H9 (cell line): Measurements from ENCODE around the gene LOXHD1. TPM values are rescaled to one million over a fixed set of nuclear protein-coding genes. Genes with fewer than 3 reads are reported as not detected.

Source experiments
- DNase-seq: peaks from one replicate; pipeline ENCODE4 v3.0.0-alpha.2; 2017
- H2AFZ ChIP-seq: one replicate; pipeline ENCODE4 v1.6.1; 2013; ENCODE audit warnings: mild to moderate bottlenecking, low read length, control low read depth, moderate library complexity
- H2AK5ac ChIP-seq: 2 replicates; pipeline ENCODE4 v1.6.1; 2013; ENCODE audit warnings: low read length, control low read depth, mixed read lengths; ENCODE audit not compliant: insufficient read length
- H2BK120ac ChIP-seq: one replicate; pipeline ENCODE4 v1.6.1; 2013; ENCODE audit warnings: low read depth, mild to moderate bottlenecking, low read length, control low read depth, inconsistent platforms; ENCODE audit not compliant: poor library complexity, severe bottlenecking
- H2BK12ac ChIP-seq: 2 replicates; pipeline ENCODE4 v1.6.1; 2013; ENCODE audit warnings: low read length, control low read depth, mixed read lengths, low read depth; ENCODE audit not compliant: insufficient read length
- H2BK15ac ChIP-seq: 2 replicates; pipeline ENCODE4 v1.6.1; 2013; ENCODE audit warnings: low read depth, low read length, control low read depth
- H2BK20ac ChIP-seq: one replicate; pipeline ENCODE4 v1.6.1; 2013; ENCODE audit warnings: low read depth, mild to moderate bottlenecking, low read length, control low read depth, inconsistent platforms; ENCODE audit not compliant: poor library complexity, severe bottlenecking
- H2BK5ac ChIP-seq: 2 replicates; pipeline ENCODE4 v1.6.1; 2013; ENCODE audit warnings: low read length, control low read depth, mixed read lengths; ENCODE audit not compliant: insufficient read length
- H3K14ac ChIP-seq: 2 replicates; pipeline ENCODE4 v1.6.1; 2013; ENCODE audit warnings: low read length, control low read depth; ENCODE audit not compliant: insufficient read depth
- H3K18ac ChIP-seq: 2 replicates; pipeline ENCODE4 v1.6.1; 2013; ENCODE audit warnings: low read depth, mild to moderate bottlenecking, mixed read lengths, low read length, control low read depth; ENCODE audit not compliant: insufficient read length
- H3K23ac ChIP-seq: 2 replicates; pipeline ENCODE4 v1.6.1; 2013; ENCODE audit warnings: low read length, control low read depth, mixed read lengths, low read depth; ENCODE audit not compliant: insufficient read length
- H3K23me2 ChIP-seq: 2 replicates; pipeline ENCODE4 v1.6.1; 2013; ENCODE audit warnings: low read depth, mild to moderate bottlenecking, mixed read lengths, low read length, control low read depth; ENCODE audit not compliant: insufficient read length, poor library complexity, severe bottlenecking
- H3K27ac ChIP-seq: 2 replicates; pipeline ENCODE4 v1.5.1; 2013; ENCODE audit warnings: low read length, control low read depth, mixed read lengths, low read depth; ENCODE audit not compliant: insufficient read length
- H3K27me3 ChIP-seq: 2 replicates; pipeline ENCODE4 v1.6.1; 2013; ENCODE audit warnings: low read length, control low read depth, inconsistent platforms; ENCODE audit not compliant: insufficient read depth
- H3K4ac ChIP-seq: 2 replicates; pipeline ENCODE4 v1.6.1; 2013; ENCODE audit warnings: low read depth, mild to moderate bottlenecking, control low read depth, inconsistent platforms, low read length, moderate library complexity
- H3K4me1 ChIP-seq: 2 replicates; pipeline ENCODE4 v1.6.1; 2013; ENCODE audit warnings: low read length, control low read depth, inconsistent platforms; ENCODE audit not compliant: insufficient read depth
- H3K4me2 ChIP-seq: 2 replicates; pipeline ENCODE4 v1.6.1; 2013; ENCODE audit warnings: low read length, control low read depth, mixed read lengths; ENCODE audit not compliant: insufficient read length, insufficient read depth
- H3K56ac ChIP-seq: 2 replicates; pipeline ENCODE4 v1.6.1; 2013; ENCODE audit warnings: low read depth, mild to moderate bottlenecking, mixed read lengths, low read length, control low read depth; ENCODE audit not compliant: insufficient read length
- H3K79me1 ChIP-seq: 2 replicates; pipeline ENCODE4 v1.6.1; 2013; ENCODE audit warnings: low read depth, mild to moderate bottlenecking, moderate library complexity, low read length, control low read depth, inconsistent platforms; ENCODE audit not compliant: insufficient read depth, poor library complexity, severe bottlenecking
- H3K79me2 ChIP-seq: 2 replicates; pipeline ENCODE4 v1.6.1; 2013; ENCODE audit warnings: low read length, control low read depth, inconsistent platforms; ENCODE audit not compliant: insufficient read depth
- H3K9ac ChIP-seq: 2 replicates; pipeline ENCODE4 v1.6.1; 2013; ENCODE audit warnings: low read length, control low read depth, mixed read lengths; ENCODE audit not compliant: insufficient read length; ENCODE audit errors: extremely low read depth
- H3K9me3 ChIP-seq: one replicate; pipeline ENCODE4 v1.6.1; 2013; ENCODE audit warnings: low read depth, low read length, inconsistent platforms; ENCODE audit not compliant: control insufficient read depth
- H3T11ph ChIP-seq: one replicate; pipeline ENCODE4 v1.6.1; 2013; ENCODE audit warnings: mild to moderate bottlenecking, low read length, control low read depth, inconsistent platforms
- H4K20me1 ChIP-seq: one replicate; pipeline ENCODE4 v1.6.1; 2013; ENCODE audit not compliant: control insufficient read depth, insufficient read length, insufficient read depth
- H4K5ac ChIP-seq: 2 replicates; pipeline ENCODE4 v1.6.1; 2013; ENCODE audit warnings: low read depth, mild to moderate bottlenecking, mixed read lengths, low read length, control low read depth; ENCODE audit not compliant: insufficient read length
- H4K8ac ChIP-seq: replicated peaks from 2 replicates; pipeline ENCODE4 v1.6.1; 2013; ENCODE audit warnings: low read length, control low read depth, mixed read lengths, low read depth; ENCODE audit not compliant: insufficient read length
- H4K91ac ChIP-seq: 2 replicates; pipeline ENCODE4 v1.6.1; 2013; ENCODE audit warnings: low read depth, mild to moderate bottlenecking, moderate library complexity, mixed read lengths, low read length, control low read depth; ENCODE audit not compliant: insufficient read length
- H3K27ac Mint-ChIP-seq, 3 experiments: 2 replicates in 2 of 3; 3 replicates in 1 of 3; pipeline ENCODE4 v1.8.0; 2020 to 2021; ENCODE audit warnings: mixed read lengths in 3 of 3, mild to moderate bottlenecking in 1 of 3, moderate library complexity in 1 of 3
- H3K27me3 Mint-ChIP-seq: 2 replicates; pipeline ENCODE4 v1.8.0; 2021; ENCODE audit warnings: low read depth, mild to moderate bottlenecking, moderate library complexity, mixed read lengths
- H3K36me3 Mint-ChIP-seq, 3 experiments: 2 replicates in 2 of 3; 3 replicates in 1 of 3; pipeline ENCODE4 v1.8.0; 2020 to 2021; ENCODE audit warnings: low read depth in 3 of 3, mixed read lengths in 3 of 3; ENCODE audit not compliant: insufficient read depth in 1 of 3
- H3K4me1 Mint-ChIP-seq, 2 experiments: 2 replicates each; pipeline ENCODE4 v1.8.0; 2020; ENCODE audit warnings: mixed read lengths in 2 of 2
- H3K4me3 Mint-ChIP-seq, 2 experiments: 2 replicates in 1 of 2; 3 replicates in 1 of 2; pipeline ENCODE4 v1.8.0; 2020 to 2021; ENCODE audit warnings: mild to moderate bottlenecking in 2 of 2, mixed read lengths in 2 of 2, moderate library complexity in 1 of 2
- H3K9me3 Mint-ChIP-seq, 2 experiments: 2 replicates in 1 of 2; 3 replicates in 1 of 2; pipeline ENCODE4 v1.8.0; 2020; ENCODE audit warnings: mild to moderate bottlenecking in 2 of 2, mixed read lengths in 2 of 2, moderate library complexity in 1 of 2
- CTCF ChIP-seq: fragments of 200-600 bp; sonication (generic); conservative IDR thresholded peaks from 3 replicates; pipeline ENCODE4 v1.8.0; 2021; ENCODE audit warnings: antibody characterized with exemption, mild to moderate bottlenecking
- WGBS: extraction: QIAGEN DNeasy Blood & Tissue Kit; methylation state at CpG from one replicate; pipeline ENCODE4 v1.1.7; 2013; ENCODE audit warnings: missing lambda C conversion rate, low lambda C conversion rate, mixed read lengths; ENCODE audit not compliant: insufficient read length; ENCODE audit errors: extremely low coverage; 5-methylcytosine and 5-hydroxymethylcytosine counted together
- total RNA-seq: library from RNA; stranded (reverse); gene quantifications from 2 replicates; pipeline ENCODE4 v1.2.1, GENCODE V29; 2021

The LOXHD1 gene
- total RNA-seq, 1 experiment from 2014 or later: 0.07 TPM

DNA sequence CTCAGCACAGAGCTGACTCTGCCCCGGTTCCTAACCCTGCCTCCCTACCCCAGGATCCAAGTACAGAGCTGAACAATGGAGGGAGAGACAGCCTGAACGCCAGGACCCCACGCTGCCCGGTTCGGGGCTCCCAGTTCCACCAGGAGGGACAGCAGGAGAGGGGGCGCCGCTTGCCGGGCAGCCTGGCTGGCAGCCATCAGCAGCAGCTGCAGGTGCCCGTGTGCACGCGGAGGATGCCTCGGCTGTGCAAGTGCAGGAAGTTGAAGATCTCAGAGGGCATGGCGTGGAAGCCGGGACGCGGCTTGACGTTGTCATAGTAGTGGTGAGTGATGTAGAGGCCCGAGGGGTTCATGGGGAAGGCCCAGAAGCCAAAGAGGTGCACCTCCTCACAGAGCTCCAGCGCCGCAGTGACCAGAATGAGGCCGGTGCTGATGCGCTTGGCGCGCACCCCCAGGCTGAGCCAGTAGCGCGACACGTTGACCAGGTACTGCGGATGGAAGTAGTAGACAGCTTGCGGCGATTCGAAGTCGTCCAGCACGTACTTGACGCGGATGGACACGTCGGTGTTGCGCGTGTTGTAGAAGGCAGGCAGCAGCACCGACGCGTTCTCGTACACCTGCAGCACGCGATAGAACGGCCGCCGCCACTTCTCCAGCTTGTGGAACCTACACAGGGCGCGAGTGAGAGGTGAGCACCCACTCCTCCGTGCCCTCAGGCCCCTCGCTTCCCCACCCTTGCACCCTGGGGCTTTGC is 23.0 kb upstream of the LOXHD1 start:
- no peak overlapping the region for H4K91ac ChIP-seq
- H3K9ac ChIP-seq: no peak overlapping the region
- H3K18ac ChIP-seq: no peak overlapping the region
- H2BK15ac ChIP-seq: no peak overlapping the region
- no peak overlapping the region for H3K4ac ChIP-seq
- TF ChIP-seq CTCF: no peak
- H3K56ac ChIP-seq: no peak overlapping the region
- Mint-ChIP-seq H3K27ac (no peak overlapping the region), H3K4me1 (peaks cover 12% of the 10 kb centered on the region in 2 experiments; a peak in 3 of 4 replicates), H3K27me3 (no peaks in the 10 kb centered on the region; the same call in none of the 2 replicates), H3K36me3 (no peaks in the 10 kb centered on the region), H3K4me3 (no peak overlapping the region), H3K9me3 (no peaks in the 10 kb centered on the region)
- no peak overlapping the region; the same call in 1 of the 2 replicates for H3K14ac ChIP-seq
- no peaks in the 10 kb centered on the region; the same call in 1 of the 2 replicates for H3K27me3 ChIP-seq
- no peaks in the 10 kb centered on the region for H3K23me2 ChIP-seq
- H3K23ac ChIP-seq: no peak overlapping the region
- H2AFZ ChIP-seq: no peak overlapping the region
- H2BK20ac ChIP-seq: no peak overlapping the region
- H3K27ac ChIP-seq: no peak overlapping the region
- no peak overlapping the region for H2AK5ac ChIP-seq
- no peak overlapping the region for H2BK12ac ChIP-seq
- H4K8ac ChIP-seq: no peak overlapping the region
- WGBS: no CpG with 5 or more reads among the region's 52 CpGs
- no peak overlapping the region for H2BK120ac ChIP-seq
- no peak for DNase-seq
- no peak overlapping the region for H3T11ph ChIP-seq
- H3K4me2 ChIP-seq: no peak overlapping the region
- no peaks in the 10 kb centered on the region for H3K79me1 ChIP-seq
- H4K5ac ChIP-seq: no peak overlapping the region
- H4K20me1 ChIP-seq: no peaks in the 10 kb centered on the region
- H3K9me3 ChIP-seq: no peaks in the 10 kb centered on the region
- H2BK5ac ChIP-seq: no peak overlapping the region
- no peaks in the 10 kb centered on the region for H3K4me1 ChIP-seq
- H3K79me2 ChIP-seq: no peaks in the 10 kb centered on the region
